ENCODE results near the gene CUEDC2. TPM values are rescaled to one million over a fixed set of nuclear protein-coding genes. Genes with fewer than 3 reads are reported as not detected.

The CUEDC2 gene
- total and polyA plus RNA-seq, 10 of the 15 experiments (the other 5 are each of a cell fraction or from before 2014, with no cell fraction given) = 20.4 to 121 (median 75.0) TPM

- TF ChIP-seq, protein P1, sequence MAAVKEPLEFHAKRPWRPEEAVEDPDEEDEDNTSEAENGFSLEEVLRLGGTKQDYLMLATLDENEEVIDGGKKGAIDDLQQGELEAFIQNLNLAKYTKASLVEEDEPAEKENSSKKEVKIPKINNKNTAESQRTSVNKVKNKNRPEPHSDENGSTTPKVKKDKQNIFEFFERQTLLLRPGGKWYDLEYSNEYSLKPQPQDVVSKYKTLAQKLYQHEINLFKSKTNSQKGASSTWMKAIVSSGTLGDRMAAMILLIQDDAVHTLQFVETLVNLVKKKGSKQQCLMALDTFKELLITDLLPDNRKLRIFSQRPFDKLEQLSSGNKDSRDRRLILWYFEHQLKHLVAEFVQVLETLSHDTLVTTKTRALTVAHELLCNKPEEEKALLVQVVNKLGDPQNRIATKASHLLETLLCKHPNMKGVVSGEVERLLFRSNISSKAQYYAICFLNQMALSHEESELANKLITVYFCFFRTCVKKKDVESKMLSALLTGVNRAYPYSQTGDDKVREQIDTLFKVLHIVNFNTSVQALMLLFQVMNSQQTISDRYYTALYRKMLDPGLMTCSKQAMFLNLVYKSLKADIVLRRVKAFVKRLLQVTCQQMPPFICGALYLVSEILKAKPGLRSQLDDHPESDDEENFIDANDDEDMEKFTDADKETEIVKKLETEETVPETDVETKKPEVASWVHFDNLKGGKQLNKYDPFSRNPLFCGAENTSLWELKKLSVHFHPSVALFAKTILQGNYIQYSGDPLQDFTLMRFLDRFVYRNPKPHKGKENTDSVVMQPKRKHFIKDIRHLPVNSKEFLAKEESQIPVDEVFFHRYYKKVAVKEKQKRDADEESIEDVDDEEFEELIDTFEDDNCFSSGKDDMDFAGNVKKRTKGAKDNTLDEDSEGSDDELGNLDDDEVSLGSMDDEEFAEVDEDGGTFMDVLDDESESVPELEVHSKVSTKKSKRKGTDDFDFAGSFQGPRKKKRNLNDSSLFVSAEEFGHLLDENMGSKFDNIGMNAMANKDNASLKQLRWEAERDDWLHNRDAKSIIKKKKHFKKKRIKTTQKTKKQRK (IDR thresholded peaks at IDR 0.05; ENCODE audit: low read depth, low read length) = no peak
- TF ChIP-seq ZZZ3 (IDR thresholded peaks at IDR 0.05; ENCODE audit: control insufficient read depth, insufficient read length, low read depth) = no peak
Measured at GRCh38 chr10:102379383-102379782, 53.0 kb downstream of the CUEDC2 start (continued).

GRCh38 chr10:102376901-102377300 is 55.5 kb downstream of the CUEDC2 start:
- Histone ChIP-seq H3K9me3 (replicated peaks; ENCODE audit: control insufficient read depth, insufficient read depth, low read length) (no peaks in the 10 kb centered on the region), H3K4me1 (ENCODE audit: control insufficient read depth, insufficient read depth, low read length) (no peaks in the 10 kb centered on the region), H3K27me3 (replicated peaks in 1 of 2; ENCODE audit: control insufficient read depth in 2 of 2, insufficient read depth in 2 of 2, low read length in 1 of 2) (no peaks in the 10 kb centered on the region), H3K9ac (ENCODE audit: control insufficient read depth, insufficient read depth, low read length) (no peak overlapping the region), H3K27ac (ENCODE audit: control insufficient read depth, insufficient read depth) (no peak overlapping the region), H3K4me3 (no peak overlapping the region), H4K20me1 (ENCODE audit: control insufficient read depth, insufficient read depth) (no peaks in the 10 kb centered on the region), H3K36me3 (ENCODE audit: control insufficient read depth in 2 of 2, insufficient read depth in 2 of 2, low read length in 1 of 2) (peaks cover 17 to 22% of the 10 kb centered on the region in 2 experiments), H3K79me2 (ENCODE audit: control insufficient read depth, insufficient read depth, low read length) (no peaks in the 10 kb centered on the region), H2AFZ (ENCODE audit: control insufficient read depth, low read depth, low read length) (no peak overlapping the region), H3K4me2 (ENCODE audit: control insufficient read depth, insufficient read depth) (no peak overlapping the region)
- ChIA-PET SMC1A (ENCODE audit: uncharacterized antibody, unreplicated experiment) (no interaction called here), RAD21 (ENCODE audit: unreplicated experiment) (no interaction called here), POLR2A (no interaction called here), CTCF (no interaction called here)
- 94% methylated on average over 12 of the region's 12 CpGs for WGBS (ENCODE audit: insufficient coverage, insufficient replicate concordance, low lambda C conversion rate, missing lambda C conversion rate)
- ATAC-seq (no peak), FAIRE-seq (no peak), DNase-seq (ENCODE audit: low read depth, low spot score) (no peak)
- TF ChIP-seq CBX5 (IDR thresholded peaks at IDR 0.05; ENCODE audit: low read depth) (no peak), POLR2A (IDR thresholded peaks at IDR 0.05; ENCODE audit: low read depth, low read length) (no peak), STAT3 (IDR thresholded peaks at IDR 0.05; ENCODE audit: low read depth, low read length) (no peak), RBBP5 (conservative IDR thresholded peaks at IDR 0.05) (no peak), RB1 (IDR thresholded peaks at IDR 0.05; ENCODE audit: borderline replicate concordance) (no peak), ZNF207 (IDR thresholded peaks at IDR 0.05; ENCODE audit: borderline replicate concordance) (no peak)
- intact Hi-C loops (cut with micrococcal nuclease; ENCODE audit: unreplicated experiment) (no loop called here), in situ Hi-C loops (cut with MboI) (no loop called here)
- BruUV-seq (replicated peaks) = no TSS peak
